Fibroblast of lung (primary cell): ENCODE results near the gene UBXN6. TPM values are rescaled to one million over a fixed set of nuclear protein-coding genes. Genes with fewer than 3 reads are reported as not detected.
A peak's percentile ranks its signal among the peaks of the same experiment; 100 is the strongest.

Source experiments
- DNase-seq, 2 donors: peaks; one replicate each; pipeline versions ENCODE4 v3.0.0 to v3.0.0-alpha.2; 2010; ENCODE audit warnings: low read depth in 2 of 2
- H2AFZ ChIP-seq: 2 replicates; pipeline ENCODE4 v1.5.1; 2012; ENCODE audit warnings: low read length, control low read depth, inconsistent platforms
- H3K27ac ChIP-seq: 2 replicates; pipeline ENCODE4 v1.5.1; 2011; ENCODE audit warnings: low read length, control low read depth; ENCODE audit not compliant: insufficient read depth
- H3K27me3 ChIP-seq: 2 replicates; pipeline ENCODE4 v1.5.1; 2011; ENCODE audit warnings: mild to moderate bottlenecking, low read length; ENCODE audit not compliant: control insufficient read depth, insufficient read depth
- H3K36me3 ChIP-seq: 2 replicates; pipeline ENCODE4 v1.5.1; 2011; ENCODE audit warnings: low read length; ENCODE audit not compliant: control insufficient read depth, insufficient read depth
- H3K4me1 ChIP-seq: 2 replicates; pipeline ENCODE4 v1.5.1; 2011; ENCODE audit warnings: low read length; ENCODE audit not compliant: control insufficient read depth, insufficient read depth; ENCODE audit errors: extremely low read depth
- H3K4me2 ChIP-seq: 2 replicates; pipeline ENCODE4 v1.5.1; 2011; ENCODE audit warnings: low read length, control low read depth; ENCODE audit not compliant: insufficient read depth; ENCODE audit errors: extremely low read depth
- H3K4me3 ChIP-seq, 4 experiments: fragments of 200-600 bp in 1 of 4; sonication (generic) in 1 of 4; replicated peaks in 1 of 4; 2 replicates each; pipeline ENCODE4 v1.5.1; 2011 to 2016; ENCODE audit warnings: low read length in 4 of 4, low read depth in 3 of 4, mild to moderate bottlenecking in 3 of 4, control low read depth in 2 of 4, inconsistent platforms in 1 of 4, mixed read lengths in 1 of 4; ENCODE audit not compliant: insufficient read depth in 1 of 4; ENCODE audit errors: control extremely low read depth in 1 of 4
- H3K79me2 ChIP-seq: 2 replicates; pipeline ENCODE4 v1.5.1; 2012; ENCODE audit warnings: mild to moderate bottlenecking, low read length, inconsistent platforms; ENCODE audit not compliant: control insufficient read depth, insufficient read depth
- H3K9ac ChIP-seq: 2 replicates; pipeline ENCODE4 v1.5.1; 2011; ENCODE audit warnings: mild to moderate bottlenecking, low read length, control low read depth; ENCODE audit not compliant: insufficient read depth
- H3K9me3 ChIP-seq: 2 replicates; pipeline ENCODE4 v1.5.1; 2012; ENCODE audit warnings: low read depth, low read length; ENCODE audit not compliant: control insufficient read depth, insufficient read depth
- H4K20me1 ChIP-seq: 2 replicates; pipeline ENCODE4 v1.5.1; 2011; ENCODE audit warnings: low read length; ENCODE audit not compliant: control insufficient read depth, insufficient read depth; ENCODE audit errors: extremely low read depth
- EZH2 ChIP-seq: IDR thresholded peaks from 2 replicates; pipeline ENCODE4 v1.5.1; 2012; ENCODE audit warnings: low read length, control low read depth, mild to moderate bottlenecking; ENCODE audit errors: missing control alignments
- polyA plus RNA-seq, 2 donors: library from polyadenylated mRNA; depleted of rRNA in 1 of 2; stranded (reverse) in 1 of 2; unstranded in 1 of 2; fragments of >200 nt; gene quantifications; 2 replicates each; pipeline ENCODE4 v1.2.1, GENCODE V29; 2011 to 2012; ENCODE audit warnings: missing spikeins in 1 of 2
- total RNA-seq: library from RNA; depleted of rRNA; stranded (reverse); fragments of >200 nt; gene quantifications from 2 replicates; pipeline ENCODE4 v1.2.1, GENCODE V29; 2014
- TF ChIP-seq, protein P1 (sequence below), 2 donors: IDR thresholded peaks in 1 of 2; conservative IDR thresholded peaks in 1 of 2; 1 replicate in 1 of 2; 2 replicates in 1 of 2; pipeline ENCODE4 v1.5.1; 2011 to 2012; ENCODE audit warnings: low read length in 2 of 2, control low read depth in 1 of 2, inconsistent platforms in 1 of 2, low read depth in 1 of 2, mild to moderate bottlenecking in 1 of 2

UBXN6 gene
- total and polyA plus RNA-seq, 2 donors (not counting 1 experiment from before 2014, with no cell fraction given), result 49.1 to 114 TPM

DNA sequence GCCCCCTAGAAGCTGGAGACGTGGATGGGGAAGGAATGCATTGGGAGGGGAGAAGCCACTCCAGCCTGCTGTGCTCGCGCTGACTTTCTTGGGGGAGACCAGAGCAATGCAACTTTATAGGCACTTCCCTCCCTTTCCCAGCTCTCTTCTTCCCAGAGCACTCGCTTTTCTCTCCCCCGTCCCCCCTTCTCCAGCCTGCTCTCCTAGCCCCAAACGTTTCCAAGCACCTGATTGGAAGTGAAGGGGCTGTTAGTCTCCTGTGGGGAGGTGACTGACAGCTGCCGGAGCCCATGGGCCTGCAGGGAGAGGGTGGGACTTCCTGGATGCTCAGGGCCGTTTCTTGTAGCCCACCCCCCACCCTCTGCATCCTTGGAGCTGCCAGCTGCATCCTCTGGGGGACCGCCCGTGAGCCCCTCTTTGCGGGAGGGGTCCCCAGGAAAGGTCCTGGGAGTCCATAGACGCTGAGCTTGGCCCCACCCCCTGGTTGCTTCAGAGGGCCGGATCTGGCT is 17.0 kb upstream of the UBXN6 start:
- no peak overlapping the region for H3K9ac ChIP-seq
- TF ChIP-seq EZH2, result no peak
- TF ChIP-seq, protein P1, sequence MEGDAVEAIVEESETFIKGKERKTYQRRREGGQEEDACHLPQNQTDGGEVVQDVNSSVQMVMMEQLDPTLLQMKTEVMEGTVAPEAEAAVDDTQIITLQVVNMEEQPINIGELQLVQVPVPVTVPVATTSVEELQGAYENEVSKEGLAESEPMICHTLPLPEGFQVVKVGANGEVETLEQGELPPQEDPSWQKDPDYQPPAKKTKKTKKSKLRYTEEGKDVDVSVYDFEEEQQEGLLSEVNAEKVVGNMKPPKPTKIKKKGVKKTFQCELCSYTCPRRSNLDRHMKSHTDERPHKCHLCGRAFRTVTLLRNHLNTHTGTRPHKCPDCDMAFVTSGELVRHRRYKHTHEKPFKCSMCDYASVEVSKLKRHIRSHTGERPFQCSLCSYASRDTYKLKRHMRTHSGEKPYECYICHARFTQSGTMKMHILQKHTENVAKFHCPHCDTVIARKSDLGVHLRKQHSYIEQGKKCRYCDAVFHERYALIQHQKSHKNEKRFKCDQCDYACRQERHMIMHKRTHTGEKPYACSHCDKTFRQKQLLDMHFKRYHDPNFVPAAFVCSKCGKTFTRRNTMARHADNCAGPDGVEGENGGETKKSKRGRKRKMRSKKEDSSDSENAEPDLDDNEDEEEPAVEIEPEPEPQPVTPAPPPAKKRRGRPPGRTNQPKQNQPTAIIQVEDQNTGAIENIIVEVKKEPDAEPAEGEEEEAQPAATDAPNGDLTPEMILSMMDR (conservative IDR thresholded peaks at IDR 0.05 in 1 of 2, IDR thresholded peaks at IDR 0.05 in 1 of 2; ENCODE audit: low read depth in 1 of 2, low read length in 2 of 2), result no peak
- no peaks in the 10 kb centered on the region for H3K9me3 ChIP-seq
- no peaks in the 10 kb centered on the region for H4K20me1 ChIP-seq
- H3K36me3 ChIP-seq, result peaks cover 14% of the 10 kb centered on the region
- H3K4me2 ChIP-seq, result peak overlapping the region; percentile 98
- H2AFZ ChIP-seq, result peak overlapping the region; percentile 20
- peaks cover 30% of the 10 kb centered on the region for H3K79me2 ChIP-seq
- DNase-seq, result peak; percentile 64 to 72
- H3K4me3 ChIP-seq, result peak overlapping the region; percentile 20 to 86 (median 76)
- H3K27ac ChIP-seq, result no peak overlapping the region
- H3K27me3 ChIP-seq, result no peaks in the 10 kb centered on the region
- no peaks in the 10 kb centered on the region for H3K4me1 ChIP-seq

DNA sequence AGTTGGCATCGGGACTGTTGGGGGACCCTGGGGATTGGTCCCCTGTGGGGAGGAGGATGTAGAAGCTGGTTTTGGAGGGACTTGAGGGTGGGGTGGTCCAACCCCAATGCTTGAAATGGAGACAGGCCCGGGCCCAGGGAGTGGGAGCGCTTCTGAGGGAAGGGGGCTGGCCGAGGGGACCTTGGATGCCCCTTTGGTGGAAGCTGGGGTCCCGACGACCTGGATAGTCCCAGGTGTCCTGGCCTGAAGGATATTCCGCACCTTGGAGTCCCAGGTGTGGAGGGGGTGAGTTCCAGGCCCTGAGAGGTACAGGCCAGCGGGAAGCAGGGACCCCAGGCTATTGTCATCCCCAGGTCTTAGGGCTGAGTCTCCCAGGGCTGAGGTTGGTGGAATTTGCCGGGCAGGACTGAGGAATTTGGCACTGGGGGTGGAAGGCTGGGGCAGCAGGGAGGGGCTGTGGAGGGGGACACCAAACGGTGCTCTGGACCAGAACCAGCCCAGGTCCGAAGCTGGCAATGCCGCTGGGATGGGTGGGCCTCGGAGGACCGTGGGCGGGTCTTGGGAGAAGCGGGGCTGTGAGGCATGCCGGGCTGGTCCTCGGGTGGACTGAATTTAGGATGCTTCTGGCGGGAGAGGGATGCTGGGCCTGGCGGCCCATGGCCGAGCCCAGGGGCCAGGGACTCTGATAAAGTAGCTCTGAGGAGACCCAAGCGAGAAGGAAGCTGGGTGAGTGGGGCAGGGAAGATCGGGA is 16.3 kb upstream of the UBXN6 start:
- no peaks in the 10 kb centered on the region for H3K27me3 ChIP-seq
- peaks cover 14% of the 10 kb centered on the region for H3K36me3 ChIP-seq
- H3K4me3 ChIP-seq, result peak overlapping the region; percentile 20 to 86 (median 76)
- H4K20me1 ChIP-seq, result no peaks in the 10 kb centered on the region
- DNase-seq, result peak in 1 of 2 donors; percentile 10
- peak overlapping the region; percentile 98 for H3K4me2 ChIP-seq
- H3K9me3 ChIP-seq, result no peaks in the 10 kb centered on the region
- peaks cover 30% of the 10 kb centered on the region for H3K79me2 ChIP-seq
- peak overlapping the region; percentile 20 for H2AFZ ChIP-seq
- H3K27ac ChIP-seq, result no peak overlapping the region
- no peaks in the 10 kb centered on the region for H3K4me1 ChIP-seq
- TF ChIP-seq, protein P1 (conservative IDR thresholded peaks at IDR 0.05 in 1 of 2, IDR thresholded peaks at IDR 0.05 in 1 of 2; ENCODE audit: low read depth in 1 of 2, low read length in 2 of 2), result no peak
- no peak overlapping the region for H3K9ac ChIP-seq

DNA sequence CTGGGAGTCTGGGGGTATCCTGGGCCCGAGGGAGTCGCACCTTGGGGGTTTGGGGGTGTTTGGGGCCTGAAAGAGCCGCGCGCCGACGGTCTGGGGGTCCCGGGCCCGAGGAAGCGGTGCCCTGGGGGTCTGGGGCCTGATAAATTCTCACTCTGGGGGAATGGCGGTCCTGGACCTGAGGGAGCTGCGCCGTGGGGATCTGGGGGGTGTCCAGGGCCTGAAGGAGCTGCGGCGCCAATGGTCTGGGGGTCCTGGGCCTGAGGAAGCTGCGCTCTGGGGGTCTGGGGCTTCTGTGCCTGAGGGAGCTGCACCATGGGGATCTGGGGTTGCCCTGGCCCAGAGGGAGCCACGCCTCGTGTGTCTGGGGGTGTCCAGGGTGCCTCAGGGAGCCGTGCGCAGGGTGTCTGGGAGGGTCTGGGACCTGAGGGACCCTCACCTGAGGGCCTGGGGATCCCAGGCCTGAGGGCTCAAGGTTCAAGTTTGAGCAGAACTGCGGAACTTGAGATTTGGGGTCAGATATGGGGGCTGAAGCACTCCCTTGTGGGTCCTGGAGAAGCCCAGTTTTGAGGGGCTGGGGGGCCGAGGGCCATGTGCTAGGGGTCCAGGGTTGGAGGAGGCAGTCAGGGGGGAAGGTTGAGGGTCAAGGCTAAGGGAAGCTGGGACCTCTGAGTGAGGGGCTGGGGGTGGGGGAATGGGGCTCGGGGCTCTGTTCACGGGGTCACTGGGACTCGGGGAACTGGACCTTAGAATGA is 15.6 kb upstream of the UBXN6 start:
- no peak for DNase-seq
- Histone ChIP-seq H3K4me3 (peak overlapping the region; percentile 71 to 90 (median 83)), H3K9ac (peak overlapping the region; percentile 66), H4K20me1 (no peaks in the 10 kb centered on the region), H3K79me2 (peaks cover 30% of the 10 kb centered on the region), H3K4me1 (no peaks in the 10 kb centered on the region), H3K27me3 (no peaks in the 10 kb centered on the region), H3K9me3 (no peaks in the 10 kb centered on the region), H3K4me2 (peak overlapping the region; percentile 98), H2AFZ (no peak overlapping the region), H3K36me3 (peaks cover 12% of the 10 kb centered on the region), H3K27ac (peak overlapping the region; percentile 44)
- TF ChIP-seq, protein P1 (conservative IDR thresholded peaks at IDR 0.05 in 1 of 2, IDR thresholded peaks at IDR 0.05 in 1 of 2; ENCODE audit: low read depth in 1 of 2, low read length in 2 of 2), result no peak
- no peak for TF ChIP-seq EZH2
